GM12874 (cell line): ENCODE data around the gene RGSL1.

Experiments used
- CTCF ChIP-seq: IDR thresholded peaks from 2 replicates; pipeline ENCODE4 v1.5.1; 2011; ENCODE audit warnings: low read depth, mild to moderate bottlenecking, control low read depth, low read length, moderate library complexity; ENCODE audit not compliant: insufficient read depth

Gene RGSL1

GRCh38 chr1:182574156-182574555 lies 124.2 kb downstream of the RGSL1 start:
- TF ChIP-seq CTCF: no peak

GRCh38 chr1:182575540-182576149 lies 125.7 kb downstream of the RGSL1 start:
- no peak for TF ChIP-seq CTCF

GRCh38 chr1:182580736-182581135 lies 130.8 kb downstream of the RGSL1 start:
- TF ChIP-seq CTCF: no peak

GRCh38 chr1:182584746-182585145 lies 134.8 kb downstream of the RGSL1 start:
- TF ChIP-seq CTCF: no peak

GRCh38 chr1:182586380-182586779 lies 136.4 kb downstream of the RGSL1 start:
- TF ChIP-seq CTCF: no peak

GRCh38 chr1:182587093-182587492 lies 137.1 kb downstream of the RGSL1 start:
- no peak for TF ChIP-seq CTCF

- no peak for TF ChIP-seq CTCF
Measured at GRCh38 chr1:182587666-182588499, 137.9 kb downstream of the RGSL1 start.
